Stimulated activated CD4-positive, alpha-beta T cell treated with anti-CD3 and anti-CD28 coated beads, Interleukin-4, amount 100 ng/mL, for 4 hours (primary cell): Measurements from ENCODE around the gene RNF151.
"Not testable (repeated sequence)": the region's sequence is repeated elsewhere in the genome, so short reads cannot be mapped to it uniquely, and the experiment has no call there.

ENCODE experiments used
- DNase-seq, 2 experiments: peaks; one replicate each; pipeline ENCODE4 v3.0.0-alpha.2; 2020

RNF151 gene

GRCh38 chr16:1960665-1961630, 5.7 kb upstream of the RNF151 start:
- DNase-seq = peak; percentile 30 to 50

- DNase-seq = no peak
These were observed 5.0 kb upstream of the RNF151 start for GRCh38 chr16:1961651-1962067.

- not testable (repeated sequence) for DNase-seq
These were observed 4.2 kb upstream of the RNF151 start for GRCh38 chr16:1962161-1963153.

- peak; percentile 33 to 45 for DNase-seq
These were observed 2.7 kb upstream of the RNF151 start for GRCh38 chr16:1963806-1964505.

GRCh38 chr16:1964506-1965395, 1.9 kb upstream of the RNF151 start, which contains the start of gene RPS2:
TSS of gene RPS2 (minus strand) at chr16:1964826. CDS start at chr16:1964625, 201 bp downstream.
- peak; percentile 96 to 97 for DNase-seq

GRCh38 chr16:1965396-1966001, 1.2 kb upstream of the RNF151 start:
- no peak for DNase-seq

GRCh38 chr16:1968146-1968953, 1.7 kb downstream of the RNF151 start:
- DNase-seq = no peak

GRCh38 chr16:1971796-1972489, 5.3 kb downstream of the RNF151 start, which contains the start of gene TBL3:
TSS of gene TBL3 (plus strand) at chr16:1972053. CDS start at chr16:1972165, 112 bp downstream.
- DNase-seq = peak; percentile 95

- DNase-seq = no peak
These were observed 5.8 kb downstream of the RNF151 start for GRCh38 chr16:1972490-1972877.

GRCh38 chr16:1973461-1974156, 7.0 kb downstream of the RNF151 start:
- DNase-seq = no peak

GRCh38 chr16:1974157-1975070, 7.8 kb downstream of the RNF151 start:
- DNase-seq = no peak

- DNase-seq = no peak
These were observed 9.0 kb downstream of the RNF151 start for GRCh38 chr16:1975432-1976215.

GRCh38 chr16:1976216-1976520, 9.5 kb downstream of the RNF151 start:
- DNase-seq = no peak

GRCh38 chr16:1976951-1977874, 10.6 kb downstream of the RNF151 start:
- no peak for DNase-seq

GRCh38 chr16:1977875-1978268, 11.2 kb downstream of the RNF151 start:
- DNase-seq = no peak
